Measurements from ENCODE around the gene FRMD3. TPM values are rescaled to one million over a fixed set of nuclear protein-coding genes. Genes with fewer than 3 reads are reported as not detected.

Gene FRMD3
- total and polyA plus RNA-seq, 7 experiments from 2014 or later = 0.85 to 2.5 (median 0.97) TPM; not detected in 1

- ChIA-PET POLR2A (no interaction called here), CTCF (no interaction called here)
- Histone ChIP-seq H3K4me1 (ENCODE audit: control insufficient read depth in 2 of 2, insufficient read depth in 2 of 2, low read length in 2 of 2) (no peaks in the 10 kb centered on the region), H3K9me3 (ENCODE audit: control insufficient read depth in 2 of 3, low read length in 3 of 3) (no peaks in the 10 kb centered on the region), H3K4me3 (ENCODE audit: low read length) (no peak overlapping the region), H3K36me3 (ENCODE audit: control insufficient read depth in 2 of 3, insufficient read depth in 3 of 3, low read length in 3 of 3) (no peaks in the 10 kb centered on the region), H3K27ac (ENCODE audit: low read depth, low read length) (no peak overlapping the region), H3K27me3 (ENCODE audit: control insufficient read depth in 2 of 2, insufficient read depth in 2 of 2, low read length in 2 of 2) (no peaks in the 10 kb centered on the region)
- H3K9me3 Mint-ChIP-seq = peaks cover 0 to 2% (median 0%) of the 10 kb centered on the region in 11 donors
- H3K36me3 Mint-ChIP-seq = peaks cover 0 to 3% (median 0%) of the 10 kb centered on the region in 5 donors
- no peaks in the 10 kb centered on the region for H3K4me1 Mint-ChIP-seq
- DNase-seq (no peak), ATAC-seq (no peak)
- no peak overlapping the region for H3K27ac Mint-ChIP-seq
- H3K27me3 Mint-ChIP-seq = no peaks in the 10 kb centered on the region
- H3K4me3 Mint-ChIP-seq = no peak overlapping the region
- intact Hi-C loops (cut with micrococcal nuclease) = no loop called here
Observed at GRCh38 chr9:83449166-83449565, 89.0 kb downstream of the FRMD3 start.

DNA sequence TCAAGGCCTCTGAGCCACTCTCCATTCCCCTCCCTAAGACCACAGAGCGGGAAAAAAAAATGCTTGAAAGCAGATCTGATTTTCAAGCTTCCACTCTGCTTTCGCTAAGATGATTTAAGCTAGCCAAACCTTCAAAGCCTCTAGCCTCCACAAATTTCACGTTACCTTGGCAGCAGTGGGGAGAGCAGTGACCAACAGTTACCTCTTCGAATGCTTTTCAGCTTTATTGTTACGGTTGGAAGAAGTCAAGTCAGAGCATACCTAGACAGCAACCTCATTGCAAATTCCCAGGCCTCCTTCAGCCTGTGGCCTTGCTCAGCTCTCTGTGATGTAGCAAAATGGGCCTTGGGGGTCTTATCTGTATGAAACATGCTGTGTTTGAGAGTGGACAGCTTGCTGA lies 89.6 kb downstream of the FRMD3 start:
- H3K4me3 Mint-ChIP-seq = no peak overlapping the region
- no peaks in the 10 kb centered on the region for H3K27me3 ChIP-seq (ENCODE audit: control insufficient read depth in 2 of 2, insufficient read depth in 2 of 2, low read length in 2 of 2)
- ATAC-seq = no peak
- POLR2A ChIA-PET = no interaction called here
- CTCF ChIA-PET = no interaction called here
- no peak for DNase-seq
- H3K9me3 Mint-ChIP-seq = peaks cover 0 to 2% (median 0%) of the 10 kb centered on the region in 11 donors
- no peak overlapping the region for H3K27ac Mint-ChIP-seq
- peaks cover 0 to 3% (median 0%) of the 10 kb centered on the region in 5 donors for H3K36me3 Mint-ChIP-seq
- no peaks in the 10 kb centered on the region for H3K4me1 ChIP-seq (ENCODE audit: control insufficient read depth in 2 of 2, insufficient read depth in 2 of 2, low read length in 2 of 2)
- no peaks in the 10 kb centered on the region for H3K36me3 ChIP-seq (ENCODE audit: control insufficient read depth in 2 of 3, insufficient read depth in 3 of 3, low read length in 3 of 3)
- H3K27me3 Mint-ChIP-seq = no peaks in the 10 kb centered on the region
- H3K4me3 ChIP-seq (ENCODE audit: low read length) = no peak overlapping the region
- intact Hi-C loops (cut with micrococcal nuclease) = no loop called here
- no peak overlapping the region for H3K27ac ChIP-seq (ENCODE audit: low read depth, low read length)
- no peaks in the 10 kb centered on the region for H3K9me3 ChIP-seq (ENCODE audit: control insufficient read depth in 2 of 3, low read length in 3 of 3)
- H3K4me1 Mint-ChIP-seq = no peaks in the 10 kb centered on the region

- Mint-ChIP-seq H3K9me3 (peaks cover 0 to 2% (median 0%) of the 10 kb centered on the region in 11 donors), H3K27me3 (no peaks in the 10 kb centered on the region), H3K36me3 (peaks cover 0 to 3% (median 0%) of the 10 kb centered on the region in 5 donors), H3K27ac (no peak overlapping the region), H3K4me3 (no peak overlapping the region), H3K4me1 (no peaks in the 10 kb centered on the region)
- H3K27me3 ChIP-seq (ENCODE audit: control insufficient read depth in 2 of 2, insufficient read depth in 2 of 2, low read length in 2 of 2) = no peaks in the 10 kb centered on the region
- no peaks in the 10 kb centered on the region for H3K4me1 ChIP-seq (ENCODE audit: control insufficient read depth in 2 of 2, insufficient read depth in 2 of 2, low read length in 2 of 2)
- no peak overlapping the region for H3K4me3 ChIP-seq (ENCODE audit: low read length)
- DNase-seq (no peak), ATAC-seq (no peak)
- no peaks in the 10 kb centered on the region for H3K36me3 ChIP-seq (ENCODE audit: control insufficient read depth in 2 of 3, insufficient read depth in 3 of 3, low read length in 3 of 3)
- H3K9me3 ChIP-seq (ENCODE audit: control insufficient read depth in 2 of 3, low read length in 3 of 3) = no peaks in the 10 kb centered on the region
- H3K27ac ChIP-seq (ENCODE audit: low read depth, low read length) = no peak overlapping the region
- CTCF ChIA-PET = no interaction called here
- POLR2A ChIA-PET = no interaction called here
- intact Hi-C loops (cut with micrococcal nuclease) = no loop called here
Observed at GRCh38 chr9:83447351-83447750, 90.8 kb downstream of the FRMD3 start.

GRCh38 chr9:83445703-83446265 lies 92.4 kb downstream of the FRMD3 start:
- no peaks in the 10 kb centered on the region for H3K4me1 Mint-ChIP-seq
- ATAC-seq (no peak), DNase-seq (no peak)
- no peak overlapping the region for H3K4me3 Mint-ChIP-seq
- Histone ChIP-seq H3K4me1 (ENCODE audit: control insufficient read depth in 2 of 2, insufficient read depth in 2 of 2, low read length in 2 of 2) (no peaks in the 10 kb centered on the region), H3K9me3 (ENCODE audit: control insufficient read depth in 2 of 3, low read length in 3 of 3) (no peaks in the 10 kb centered on the region), H3K36me3 (ENCODE audit: control insufficient read depth in 2 of 3, insufficient read depth in 3 of 3, low read length in 3 of 3) (no peaks in the 10 kb centered on the region), H3K4me3 (ENCODE audit: low read length) (no peak overlapping the region), H3K27me3 (ENCODE audit: control insufficient read depth in 2 of 2, insufficient read depth in 2 of 2, low read length in 2 of 2) (no peaks in the 10 kb centered on the region), H3K27ac (ENCODE audit: low read depth, low read length) (no peak overlapping the region)
- H3K27ac Mint-ChIP-seq = no peak overlapping the region
- ChIA-PET CTCF (no interaction called here), POLR2A (no interaction called here)
- intact Hi-C loops (cut with micrococcal nuclease) = no loop called here
- peaks cover 0 to 2% (median 0%) of the 10 kb centered on the region in 11 donors for H3K9me3 Mint-ChIP-seq
- H3K36me3 Mint-ChIP-seq = peaks cover 0 to 3% (median 0%) of the 10 kb centered on the region in 5 donors
- H3K27me3 Mint-ChIP-seq = no peaks in the 10 kb centered on the region

- H3K27ac ChIP-seq (ENCODE audit: low read depth, low read length) = no peak overlapping the region
- H3K4me1 Mint-ChIP-seq = no peaks in the 10 kb centered on the region
- H3K9me3 Mint-ChIP-seq = no peaks in the 10 kb centered on the region
- no peak overlapping the region for H3K4me3 ChIP-seq (ENCODE audit: low read length)
- no peaks in the 10 kb centered on the region for H3K27me3 Mint-ChIP-seq
- H3K4me3 Mint-ChIP-seq = no peak overlapping the region
- DNase-seq (no peak), ATAC-seq (no peak)
- H3K27me3 ChIP-seq (ENCODE audit: control insufficient read depth in 2 of 2, insufficient read depth in 2 of 2, low read length in 2 of 2) = no peaks in the 10 kb centered on the region
- peaks cover 0 to 3% (median 0%) of the 10 kb centered on the region in 5 donors for H3K36me3 Mint-ChIP-seq
- H3K27ac Mint-ChIP-seq = no peak overlapping the region
- H3K36me3 ChIP-seq (ENCODE audit: control insufficient read depth in 2 of 3, insufficient read depth in 3 of 3, low read length in 3 of 3) = no peaks in the 10 kb centered on the region
- intact Hi-C loops (cut with micrococcal nuclease) = no loop called here
- H3K4me1 ChIP-seq (ENCODE audit: control insufficient read depth in 2 of 2, insufficient read depth in 2 of 2, low read length in 2 of 2) = no peaks in the 10 kb centered on the region
- CTCF ChIA-PET = no interaction called here
- POLR2A ChIA-PET = no interaction called here
- H3K9me3 ChIP-seq (ENCODE audit: control insufficient read depth in 2 of 3, low read length in 3 of 3) = no peaks in the 10 kb centered on the region
Observed at GRCh38 chr9:83444110-83444509, 94.1 kb downstream of the FRMD3 start.

GRCh38 chr9:83441390-83441789 lies 96.8 kb downstream of the FRMD3 start:
- Mint-ChIP-seq H3K27ac (no peak overlapping the region), H3K4me3 (no peak overlapping the region), H3K27me3 (no peaks in the 10 kb centered on the region), H3K36me3 (peaks cover 0 to 3% (median 0%) of the 10 kb centered on the region in 5 donors), H3K4me1 (no peaks in the 10 kb centered on the region), H3K9me3 (no peaks in the 10 kb centered on the region)
- ATAC-seq (no peak), DNase-seq (no peak)
- intact Hi-C loops (cut with micrococcal nuclease) = no loop called here
- no peaks in the 10 kb centered on the region for H3K36me3 ChIP-seq (ENCODE audit: control insufficient read depth in 2 of 3, insufficient read depth in 3 of 3, low read length in 3 of 3)
- no peaks in the 10 kb centered on the region for H3K4me1 ChIP-seq (ENCODE audit: control insufficient read depth in 2 of 2, insufficient read depth in 2 of 2, low read length in 2 of 2)
- H3K27ac ChIP-seq (ENCODE audit: low read depth, low read length) = no peak overlapping the region
- no peaks in the 10 kb centered on the region for H3K9me3 ChIP-seq (ENCODE audit: control insufficient read depth in 2 of 3, low read length in 3 of 3)
- ChIA-PET POLR2A (no interaction called here), CTCF (no interaction called here)
- no peaks in the 10 kb centered on the region for H3K27me3 ChIP-seq (ENCODE audit: control insufficient read depth in 2 of 2, insufficient read depth in 2 of 2, low read length in 2 of 2)
- H3K4me3 ChIP-seq (ENCODE audit: low read length) = no peak overlapping the region

DNA sequence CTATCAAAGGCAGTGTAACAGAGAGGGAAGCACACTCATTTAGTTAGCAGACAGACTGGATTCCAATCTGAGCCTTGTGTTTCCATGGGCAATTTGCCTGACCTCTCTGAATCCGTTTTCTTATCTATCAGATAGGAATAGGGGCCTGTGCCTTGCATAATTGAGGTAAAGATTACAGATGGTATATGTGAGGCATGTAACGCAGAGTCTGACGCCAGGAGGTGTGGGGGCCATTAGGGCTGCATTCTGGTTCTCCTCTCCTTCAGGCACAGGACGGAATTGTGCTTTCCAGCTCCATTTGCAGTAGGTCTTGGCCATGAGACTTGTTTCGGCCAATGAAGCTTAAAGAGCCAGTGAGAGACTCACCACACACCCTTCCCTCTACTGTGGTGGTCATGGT lies 97.6 kb downstream of the FRMD3 start:
- Mint-ChIP-seq H3K36me3 (peaks cover 0 to 6% (median 0%) of the 10 kb centered on the region in 5 donors), H3K4me1 (no peaks in the 10 kb centered on the region), H3K27ac (no peak overlapping the region), H3K27me3 (no peaks in the 10 kb centered on the region), H3K4me3 (no peak overlapping the region), H3K9me3 (no peaks in the 10 kb centered on the region)
- Histone ChIP-seq H3K36me3 (ENCODE audit: control insufficient read depth in 2 of 3, insufficient read depth in 3 of 3, low read length in 3 of 3) (no peaks in the 10 kb centered on the region), H3K9me3 (ENCODE audit: control insufficient read depth in 2 of 3, low read length in 3 of 3) (no peaks in the 10 kb centered on the region), H3K4me3 (ENCODE audit: low read length) (no peak overlapping the region), H3K27ac (ENCODE audit: low read depth, low read length) (no peak overlapping the region), H3K4me1 (ENCODE audit: control insufficient read depth in 2 of 2, insufficient read depth in 2 of 2, low read length in 2 of 2) (no peaks in the 10 kb centered on the region), H3K27me3 (ENCODE audit: control insufficient read depth in 2 of 2, insufficient read depth in 2 of 2, low read length in 2 of 2) (no peaks in the 10 kb centered on the region)
- ATAC-seq (no peak), DNase-seq (no peak)
- ChIA-PET CTCF (interaction anchor here (0.6 kb wide), 1 partner anchor 804 kb away, joined by 5 read pairs; no protein-coding TSS in a partner anchor), POLR2A (no interaction called here)
- intact Hi-C loops (cut with micrococcal nuclease) = no loop called here
